Parathyroid adenoma (tissue), 2 donors: ENCODE measurements around the gene CTSC.

Experiments
- H2AFZ ChIP-seq: fragments of 300-600 bp; sonication (generic); one replicate; pipeline ENCODE4 v1.7.0; 2017; ENCODE audit warnings: antibody characterized with exemption, mild to moderate bottlenecking
- H3K27ac ChIP-seq: fragments of 300-600 bp; sonication (generic); one replicate; pipeline ENCODE4 v1.7.0; 2017
- H3K27me3 ChIP-seq: fragments of 300-600 bp; sonication (generic); one replicate; pipeline ENCODE4 v1.7.0; 2017; ENCODE audit warnings: low read length; ENCODE audit not compliant: control insufficient read depth, insufficient read depth
- H3K36me3 ChIP-seq: fragments of 300-600 bp; sonication (generic); one replicate; pipeline ENCODE4 v1.7.0; 2017; ENCODE audit warnings: low read length; ENCODE audit not compliant: control insufficient read depth, insufficient read depth
- H3K4me1 ChIP-seq: fragments of 300-600 bp; sonication (generic); one replicate; pipeline ENCODE4 v1.7.0; 2017; ENCODE audit warnings: control low read depth
- H3K4me2 ChIP-seq: fragments of 300-600 bp; sonication (generic); one replicate; pipeline ENCODE4 v1.7.0; 2017; ENCODE audit warnings: low read length
- H3K4me3 ChIP-seq: fragments of 300-600 bp; sonication (generic); one replicate; pipeline ENCODE4 v1.7.0; 2017; ENCODE audit warnings: low read depth, low read length
- H3K79me2 ChIP-seq: fragments of 300-600 bp; sonication (generic); one replicate; pipeline ENCODE4 v1.7.0; 2017; ENCODE audit warnings: control low read depth
- H3K9ac ChIP-seq: fragments of 300-600 bp; sonication (generic); one replicate; pipeline ENCODE4 v1.7.0; 2017; ENCODE audit warnings: mild to moderate bottlenecking
- H3K9me3 ChIP-seq: fragments of 300-600 bp; sonication (generic); one replicate; pipeline ENCODE4 v1.7.0; 2017; ENCODE audit warnings: low read length; ENCODE audit not compliant: control insufficient read depth
- TF ChIP-seq, protein P1 (sequence below): fragments of 300-600 bp; sonication (generic); IDR thresholded peaks from one replicate; pipeline ENCODE4 v1.7.0; 2017; ENCODE audit warnings: antibody characterized with exemption, mild to moderate bottlenecking
- donor health status: primary hyperparathyroidism.

CTSC gene

DNA sequence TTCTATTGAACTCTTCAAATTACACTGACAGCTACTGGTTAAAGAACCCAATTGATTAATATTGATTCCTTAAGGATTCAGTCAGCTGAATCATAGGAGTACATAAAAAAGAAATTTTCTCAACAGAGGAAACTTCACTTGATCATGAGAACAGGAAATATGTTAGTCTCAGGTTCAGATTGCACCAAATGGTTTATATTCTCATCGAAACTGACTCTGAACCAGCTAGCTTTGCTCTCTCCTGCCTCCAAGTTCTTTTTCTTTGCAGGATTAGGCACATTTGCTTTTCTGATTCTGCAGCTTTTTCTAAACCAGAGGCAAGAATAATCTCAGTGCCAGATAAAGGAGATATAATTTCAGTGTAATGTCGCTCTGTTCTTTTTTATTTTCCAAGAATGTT is 33.2 kb upstream of the CTSC start:
- Histone ChIP-seq H3K9me3 (no peaks in the 10 kb centered on the region), H3K4me1 (peaks cover 5% of the 10 kb centered on the region), H3K27me3 (no peaks in the 10 kb centered on the region)

DNA sequence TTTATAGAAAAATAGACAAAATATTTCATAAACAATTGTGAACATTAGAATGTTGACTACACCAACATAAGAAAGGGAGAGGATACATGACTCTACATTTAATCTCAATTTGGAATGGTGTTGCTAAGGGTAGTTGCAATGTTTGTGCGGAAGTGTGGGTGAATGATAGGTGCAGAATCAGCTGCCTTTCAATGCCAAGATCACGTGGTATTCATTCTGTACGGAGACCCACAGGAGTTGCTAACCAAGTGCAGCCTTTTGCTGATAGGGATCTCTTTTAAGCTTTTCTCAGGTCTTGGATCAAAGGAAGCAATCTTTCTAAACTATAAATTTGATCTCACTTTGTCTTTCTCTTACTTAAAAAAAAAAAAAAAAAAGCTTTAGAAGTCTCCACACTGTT is 29.8 kb upstream of the CTSC start:
- Histone ChIP-seq H3K9ac (no peak overlapping the region), H3K4me1 (peaks cover 5% of the 10 kb centered on the region), H3K27ac (no peak overlapping the region), H3K27me3 (no peaks in the 10 kb centered on the region), H3K4me3 (no peak overlapping the region), H3K9me3 (no peaks in the 10 kb centered on the region), H3K4me2 (no peak overlapping the region), H3K79me2 (no peaks in the 10 kb centered on the region), H3K36me3 (no peaks in the 10 kb centered on the region), H2AFZ (no peak overlapping the region)
- TF ChIP-seq, protein P1, sequence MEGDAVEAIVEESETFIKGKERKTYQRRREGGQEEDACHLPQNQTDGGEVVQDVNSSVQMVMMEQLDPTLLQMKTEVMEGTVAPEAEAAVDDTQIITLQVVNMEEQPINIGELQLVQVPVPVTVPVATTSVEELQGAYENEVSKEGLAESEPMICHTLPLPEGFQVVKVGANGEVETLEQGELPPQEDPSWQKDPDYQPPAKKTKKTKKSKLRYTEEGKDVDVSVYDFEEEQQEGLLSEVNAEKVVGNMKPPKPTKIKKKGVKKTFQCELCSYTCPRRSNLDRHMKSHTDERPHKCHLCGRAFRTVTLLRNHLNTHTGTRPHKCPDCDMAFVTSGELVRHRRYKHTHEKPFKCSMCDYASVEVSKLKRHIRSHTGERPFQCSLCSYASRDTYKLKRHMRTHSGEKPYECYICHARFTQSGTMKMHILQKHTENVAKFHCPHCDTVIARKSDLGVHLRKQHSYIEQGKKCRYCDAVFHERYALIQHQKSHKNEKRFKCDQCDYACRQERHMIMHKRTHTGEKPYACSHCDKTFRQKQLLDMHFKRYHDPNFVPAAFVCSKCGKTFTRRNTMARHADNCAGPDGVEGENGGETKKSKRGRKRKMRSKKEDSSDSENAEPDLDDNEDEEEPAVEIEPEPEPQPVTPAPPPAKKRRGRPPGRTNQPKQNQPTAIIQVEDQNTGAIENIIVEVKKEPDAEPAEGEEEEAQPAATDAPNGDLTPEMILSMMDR, result no peak

More for the DNA sequence above, 33.2 kb upstream of the CTSC start:
- Histone ChIP-seq H3K36me3 (no peaks in the 10 kb centered on the region), H2AFZ (no peak overlapping the region), H3K9ac (no peak overlapping the region), H3K27ac (no peak overlapping the region), H3K4me2 (no peak overlapping the region), H3K79me2 (no peaks in the 10 kb centered on the region), H3K4me3 (no peak overlapping the region)
- TF ChIP-seq, protein P1, result no peak

DNA sequence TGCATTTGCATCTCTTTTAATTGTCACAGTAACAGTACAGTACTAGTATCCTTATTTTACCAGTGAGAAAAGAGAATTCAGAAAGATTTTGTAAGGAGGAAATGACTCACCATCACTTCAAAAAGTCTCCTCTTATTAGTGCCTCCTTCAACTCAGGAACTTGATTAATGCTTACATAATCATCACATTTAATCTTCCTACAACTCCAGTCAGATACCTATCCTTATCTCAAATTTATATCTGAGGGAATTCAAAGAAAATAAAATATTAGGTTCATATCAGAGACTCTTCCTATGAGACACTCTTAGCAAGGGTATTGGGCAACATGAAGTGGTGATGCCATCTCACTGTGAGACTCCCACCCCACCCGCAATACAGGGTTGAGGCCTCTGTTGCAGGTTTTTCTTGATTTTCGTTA is 26.1 kb upstream of the CTSC start:
- no peak overlapping the region for H3K4me2 ChIP-seq
- no peaks in the 10 kb centered on the region for H3K27me3 ChIP-seq
- TF ChIP-seq, protein P1, result no peak
- no peak overlapping the region for H3K27ac ChIP-seq
- H3K36me3 ChIP-seq, result no peaks in the 10 kb centered on the region
- no peaks in the 10 kb centered on the region for H3K9me3 ChIP-seq
- H3K4me3 ChIP-seq, result no peak overlapping the region
- H2AFZ ChIP-seq, result no peak overlapping the region
- no peak overlapping the region for H3K9ac ChIP-seq
- peaks cover 5% of the 10 kb centered on the region for H3K4me1 ChIP-seq
- no peaks in the 10 kb centered on the region for H3K79me2 ChIP-seq

DNA sequence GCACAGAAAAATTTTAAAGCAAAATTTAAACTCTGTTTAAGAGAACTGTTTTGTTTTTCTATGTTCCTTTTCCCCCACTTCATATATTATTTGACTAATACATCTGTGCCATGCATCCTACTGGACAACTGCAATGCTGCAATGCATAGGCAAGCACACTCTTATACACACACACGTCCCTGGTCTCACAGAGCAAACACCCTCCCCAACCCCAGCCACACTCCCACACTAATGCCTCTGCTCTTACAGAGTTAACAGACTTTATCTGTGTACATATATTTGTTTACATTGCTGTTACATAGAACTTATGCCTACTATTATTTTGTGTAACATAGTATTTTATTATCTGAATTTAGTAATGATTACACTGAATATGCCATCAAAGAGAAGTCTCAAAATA is 25.5 kb upstream of the CTSC start:
- H2AFZ ChIP-seq, result no peak overlapping the region
- no peak overlapping the region for H3K9ac ChIP-seq
- no peak overlapping the region for H3K4me2 ChIP-seq
- no peaks in the 10 kb centered on the region for H3K36me3 ChIP-seq
- no peaks in the 10 kb centered on the region for H3K27me3 ChIP-seq
- no peak overlapping the region for H3K27ac ChIP-seq
- H3K9me3 ChIP-seq, result no peaks in the 10 kb centered on the region
- no peaks in the 10 kb centered on the region for H3K79me2 ChIP-seq
- TF ChIP-seq, protein P1, result no peak
- peaks cover 5% of the 10 kb centered on the region for H3K4me1 ChIP-seq
- no peak overlapping the region for H3K4me3 ChIP-seq

DNA sequence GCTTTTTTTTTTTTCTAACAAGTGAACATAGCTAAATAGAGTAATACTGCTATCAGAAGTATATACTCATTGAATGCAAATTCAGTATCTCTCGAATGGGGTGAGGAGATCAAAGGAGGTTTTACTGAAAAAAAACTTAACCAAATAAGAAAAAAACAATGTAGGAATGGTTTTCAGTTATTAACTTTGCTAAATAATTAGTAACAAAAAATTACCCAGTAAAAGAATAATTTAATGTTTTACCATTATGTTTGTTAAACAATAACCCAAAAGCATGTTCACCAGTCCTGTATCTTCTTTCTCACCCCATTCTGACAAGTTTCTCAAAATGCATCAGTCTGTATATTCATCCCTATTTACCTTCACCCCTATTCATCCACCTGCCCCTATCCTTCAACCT is 22.6 kb upstream of the CTSC start:
- Histone ChIP-seq H2AFZ (no peak overlapping the region), H3K79me2 (no peaks in the 10 kb centered on the region), H3K4me2 (no peak overlapping the region), H3K4me3 (no peak overlapping the region), H3K9me3 (no peaks in the 10 kb centered on the region), H3K36me3 (no peaks in the 10 kb centered on the region), H3K4me1 (no peaks in the 10 kb centered on the region), H3K27ac (no peak overlapping the region), H3K27me3 (no peaks in the 10 kb centered on the region), H3K9ac (no peak overlapping the region)
- TF ChIP-seq, protein P1, result no peak
